Gastroesophageal sphincter (tissue), 3 donors: ENCODE data around the gene TMSB4Y.

ENCODE experiments used
- EP300 ChIP-seq: sonication (generic); formaldehyde crosslinking; IDR thresholded peaks from one replicate; pipeline ENCODE4 v1.6.1; 2017; ENCODE audit warnings: antibody characterized with exemption, mild to moderate bottlenecking
- POLR2A ChIP-seq, 2 donors: fragments of 450-650 bp; IDR thresholded peaks; one replicate each; pipeline ENCODE4 v1.6.1; 2017; ENCODE audit warnings: antibody characterized with exemption in 2 of 2, mild to moderate bottlenecking in 2 of 2, moderate library complexity in 1 of 2
- POLR2AphosphoS5 ChIP-seq: sonication (generic); formaldehyde crosslinking; IDR thresholded peaks from one replicate; pipeline ENCODE4 v1.6.1; 2017; ENCODE audit warnings: antibody characterized with exemption
- TF ChIP-seq, protein P1 (sequence below), 4 experiments: fragments of 200-600 bp in 2 of 4; fragments of 450-650 bp in 2 of 4; sonication (generic) in 1 of 4; IDR thresholded peaks; one replicate each; pipeline ENCODE4 v1.5.1; 2017 to 2019; ENCODE audit warnings: antibody characterized with exemption in 4 of 4, mild to moderate bottlenecking in 2 of 4, moderate library complexity in 2 of 4

DNA sequence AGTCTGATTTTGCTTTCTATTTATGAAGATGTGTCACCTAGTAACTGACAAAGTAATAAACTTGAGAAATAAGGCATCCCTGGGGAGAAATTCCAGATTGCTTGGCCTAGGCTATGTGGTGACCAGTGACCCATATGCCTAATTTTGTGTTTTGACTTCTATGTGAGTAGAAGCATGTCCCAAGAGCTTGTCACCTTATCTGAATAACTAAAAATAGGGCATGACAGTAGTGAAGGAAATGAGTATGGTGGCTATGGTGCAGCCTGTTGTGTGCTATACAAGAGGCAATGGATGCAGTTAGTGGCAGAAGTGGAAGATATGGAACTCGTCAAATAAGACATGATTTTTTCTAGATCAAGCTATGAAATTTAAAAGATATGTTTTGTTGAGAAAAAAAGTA lies 15.3 kb downstream of the TMSB4Y start:
- TF ChIP-seq POLR2A (IDR thresholded peaks at IDR 0.05) (no peak), POLR2AphosphoS5 (no peak), EP300 (no peak)
- TF ChIP-seq, protein P1, sequence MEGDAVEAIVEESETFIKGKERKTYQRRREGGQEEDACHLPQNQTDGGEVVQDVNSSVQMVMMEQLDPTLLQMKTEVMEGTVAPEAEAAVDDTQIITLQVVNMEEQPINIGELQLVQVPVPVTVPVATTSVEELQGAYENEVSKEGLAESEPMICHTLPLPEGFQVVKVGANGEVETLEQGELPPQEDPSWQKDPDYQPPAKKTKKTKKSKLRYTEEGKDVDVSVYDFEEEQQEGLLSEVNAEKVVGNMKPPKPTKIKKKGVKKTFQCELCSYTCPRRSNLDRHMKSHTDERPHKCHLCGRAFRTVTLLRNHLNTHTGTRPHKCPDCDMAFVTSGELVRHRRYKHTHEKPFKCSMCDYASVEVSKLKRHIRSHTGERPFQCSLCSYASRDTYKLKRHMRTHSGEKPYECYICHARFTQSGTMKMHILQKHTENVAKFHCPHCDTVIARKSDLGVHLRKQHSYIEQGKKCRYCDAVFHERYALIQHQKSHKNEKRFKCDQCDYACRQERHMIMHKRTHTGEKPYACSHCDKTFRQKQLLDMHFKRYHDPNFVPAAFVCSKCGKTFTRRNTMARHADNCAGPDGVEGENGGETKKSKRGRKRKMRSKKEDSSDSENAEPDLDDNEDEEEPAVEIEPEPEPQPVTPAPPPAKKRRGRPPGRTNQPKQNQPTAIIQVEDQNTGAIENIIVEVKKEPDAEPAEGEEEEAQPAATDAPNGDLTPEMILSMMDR (IDR thresholded peaks at IDR 0.05): no peak
